Measurements from ENCODE around the gene POLR1A.

GRCh38 chr2:86097913-86098312, 7.8 kb downstream of the POLR1A start:
- TF ChIP-seq ATF3 (IDR thresholded peaks at IDR 0.05), result no peak
- no peak for TF ChIP-seq CTCF (IDR thresholded peaks at IDR 0.05; ENCODE audit: low read depth, low read length, missing input control)
- no peak for TF ChIP-seq MAX (IDR thresholded peaks at IDR 0.05)
- no peak for TF ChIP-seq TAF1 (conservative IDR thresholded peaks at IDR 0.05)
